ENCODE measurements around the gene IGFN1.

The IGFN1 gene

GRCh38 chr1:201269900-201270410 is 79.3 kb downstream of the IGFN1 start:
- FAIRE-seq (no peak), DNase-seq (ENCODE audit: insufficient read length, low spot score) (no peak)
- no peak for TF ChIP-seq CTCF (IDR thresholded peaks at IDR 0.05; ENCODE audit: insufficient read depth, missing control alignments)

DNA sequence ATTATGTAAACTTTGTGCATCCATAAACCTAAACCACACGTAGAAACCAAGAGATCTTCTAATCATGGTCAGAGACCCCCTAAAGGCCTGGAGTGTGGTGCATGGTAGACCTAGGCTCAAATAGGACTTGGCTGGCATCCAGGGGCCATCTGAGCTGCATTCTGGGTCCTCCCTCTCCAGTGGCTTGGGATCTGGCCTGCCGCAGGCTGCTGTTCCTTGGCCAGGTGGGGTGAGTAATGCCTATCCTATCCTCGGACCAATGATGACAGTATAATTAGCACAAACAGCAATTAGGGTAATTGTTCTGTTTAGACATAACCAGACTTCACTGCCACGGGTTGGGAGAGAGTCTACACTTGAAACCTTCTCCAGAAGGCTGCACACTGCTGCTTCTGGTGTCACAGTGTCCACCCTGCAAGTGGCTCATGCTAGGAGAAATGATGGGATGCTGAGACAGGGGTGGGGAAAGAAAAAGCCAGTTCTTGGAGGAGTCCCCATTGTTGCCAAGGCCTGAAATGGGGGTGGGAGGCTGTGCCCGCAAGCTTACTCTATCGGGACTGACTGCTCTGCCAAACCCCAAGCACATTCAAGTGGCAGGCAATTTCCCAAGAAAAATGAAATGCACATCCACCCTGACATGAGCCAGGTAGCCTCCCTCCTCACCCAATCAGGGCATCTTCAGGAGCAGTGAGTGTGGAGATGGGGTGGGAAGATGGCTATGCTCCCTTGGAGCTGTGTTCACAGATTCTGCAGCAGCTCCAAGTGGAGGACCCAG is 80.2 kb downstream of the IGFN1 start:
- FAIRE-seq: no peak
- no peak for DNase-seq (ENCODE audit: insufficient read length, low spot score)
- no peak for TF ChIP-seq CTCF (IDR thresholded peaks at IDR 0.05; ENCODE audit: insufficient read depth, missing control alignments)

DNA sequence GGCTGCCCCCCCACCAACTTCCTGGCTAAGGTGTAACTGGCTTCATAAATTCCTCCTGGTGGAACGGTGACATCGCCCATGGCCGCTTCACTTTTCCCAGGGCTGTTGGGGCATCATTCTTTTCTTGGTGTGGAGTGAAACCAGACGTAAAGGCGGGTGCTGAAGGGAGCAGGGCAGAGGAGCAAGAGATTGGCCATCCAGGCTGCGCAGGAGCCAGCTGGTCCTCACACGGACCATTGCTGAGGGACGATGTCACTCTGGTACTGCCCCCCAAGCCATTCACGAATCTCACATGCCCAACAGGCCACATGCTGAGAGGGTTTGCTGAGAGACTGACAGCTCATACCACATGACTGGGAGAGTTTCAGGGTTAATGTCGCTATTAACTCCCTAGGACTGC is 82.2 kb downstream of the IGFN1 start:
- FAIRE-seq: no peak

DNA sequence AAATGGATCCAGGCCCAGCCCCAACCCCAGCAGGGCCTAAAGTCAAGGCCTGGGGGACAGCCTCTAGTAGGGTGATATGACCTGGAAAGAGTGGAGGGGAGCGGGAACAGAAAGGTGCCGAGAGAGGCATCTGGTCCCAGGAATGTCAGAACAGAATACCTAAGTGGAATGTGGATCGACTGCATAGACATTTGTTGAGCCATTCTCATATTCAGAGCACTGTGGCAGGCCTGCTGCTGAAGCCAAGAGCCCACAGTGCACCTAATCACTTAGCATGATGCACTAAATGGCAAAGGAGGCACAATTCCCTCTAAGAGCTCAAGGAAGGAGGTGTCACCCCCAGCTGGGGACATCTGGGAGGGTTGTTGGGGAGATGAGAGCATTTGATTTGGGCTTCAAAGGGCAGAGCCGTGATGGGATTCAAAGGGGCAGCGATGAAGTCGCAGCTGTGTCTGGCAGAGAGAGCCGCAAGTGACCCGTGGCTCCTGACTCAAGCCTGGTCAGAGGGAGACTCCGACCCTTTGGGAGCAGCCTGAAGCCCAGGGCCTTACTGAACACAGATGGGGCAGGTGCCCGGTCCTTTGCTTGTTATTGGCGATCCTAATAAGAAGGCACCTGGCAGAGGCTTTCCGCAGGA is 84.1 kb downstream of the IGFN1 start:
- DNase-seq (ENCODE audit: insufficient read length, low spot score): no peak
- TF ChIP-seq CTCF (IDR thresholded peaks at IDR 0.05; ENCODE audit: insufficient read depth, missing control alignments): no peak
- FAIRE-seq: no peak

More for the DNA sequence above, 82.2 kb downstream of the IGFN1 start:
- no peak for TF ChIP-seq CTCF (IDR thresholded peaks at IDR 0.05; ENCODE audit: insufficient read depth, missing control alignments)
- DNase-seq (ENCODE audit: insufficient read length, low spot score): no peak

DNA sequence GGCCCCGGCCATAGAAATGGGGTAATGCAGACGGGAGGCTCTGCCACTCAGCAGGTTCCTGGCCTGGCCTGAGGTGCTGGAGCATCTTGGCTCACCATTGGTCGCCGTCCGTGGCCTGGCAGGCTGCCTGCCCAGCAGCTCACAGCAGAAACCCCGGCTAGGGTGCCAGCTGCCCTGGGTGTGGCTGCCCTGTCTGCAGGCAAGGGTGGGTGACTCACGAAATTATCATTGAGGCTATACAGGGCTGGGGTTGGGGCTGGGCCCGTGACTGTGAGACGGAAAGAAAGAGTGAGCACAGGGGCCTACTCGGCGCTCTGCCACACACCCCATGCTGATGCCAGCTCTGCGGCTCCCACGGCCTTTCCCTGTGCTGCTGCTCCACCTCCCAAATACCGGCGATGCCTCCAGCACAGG is 84.6 kb downstream of the IGFN1 start:
- TF ChIP-seq CTCF (IDR thresholded peaks at IDR 0.05; ENCODE audit: insufficient read depth, missing control alignments): no peak
- no peak for FAIRE-seq
- no peak for DNase-seq (ENCODE audit: insufficient read length, low spot score)

GRCh38 chr1:201276891-201277290 is 86.3 kb downstream of the IGFN1 start:
- no peak for DNase-seq (ENCODE audit: insufficient read length, low spot score)
- no peak for TF ChIP-seq CTCF (IDR thresholded peaks at IDR 0.05; ENCODE audit: insufficient read depth, missing control alignments)
- no peak for FAIRE-seq

DNA sequence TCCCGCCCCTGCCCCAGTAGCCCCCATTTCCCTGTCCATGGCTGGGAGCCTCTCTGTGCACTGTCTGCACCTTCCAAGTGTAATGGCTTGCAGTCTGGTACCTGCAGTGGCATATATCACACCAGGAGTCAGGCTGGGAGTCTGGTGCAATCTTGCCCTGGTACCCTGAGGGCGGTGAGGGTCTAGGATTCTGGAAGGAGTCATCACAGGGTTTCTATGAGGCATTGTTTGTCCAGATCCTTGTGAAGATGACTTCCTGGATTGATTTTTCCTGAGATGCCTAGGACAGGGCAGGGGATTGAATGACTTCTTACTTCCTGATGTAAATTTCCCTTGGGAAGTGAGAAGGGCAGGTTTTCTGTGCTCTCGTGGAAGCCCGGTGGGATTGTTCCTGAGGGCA is 86.8 kb downstream of the IGFN1 start:
- no peak for TF ChIP-seq CTCF (IDR thresholded peaks at IDR 0.05; ENCODE audit: insufficient read depth, missing control alignments)
- no peak for DNase-seq (ENCODE audit: insufficient read length, low spot score)
- FAIRE-seq: no peak

All from D721Med (cell line).